22Rv1 (cell line): ENCODE measurements around the gene DDX11.

Source experiments
- ZFX ChIP-seq: fragments of 450-650 bp; IDR thresholded peaks from 2 replicates; pipeline ENCODE4 v1.6.1; 2017; ENCODE audit warnings: antibody characterized with exemption, borderline replicate concordance
- TF ChIP-seq, protein P1 (sequence below): fragments of 450-650 bp; IDR thresholded peaks from 2 replicates; pipeline ENCODE4 v1.5.1; 2017; ENCODE audit warnings: mild to moderate bottlenecking

DNA sequence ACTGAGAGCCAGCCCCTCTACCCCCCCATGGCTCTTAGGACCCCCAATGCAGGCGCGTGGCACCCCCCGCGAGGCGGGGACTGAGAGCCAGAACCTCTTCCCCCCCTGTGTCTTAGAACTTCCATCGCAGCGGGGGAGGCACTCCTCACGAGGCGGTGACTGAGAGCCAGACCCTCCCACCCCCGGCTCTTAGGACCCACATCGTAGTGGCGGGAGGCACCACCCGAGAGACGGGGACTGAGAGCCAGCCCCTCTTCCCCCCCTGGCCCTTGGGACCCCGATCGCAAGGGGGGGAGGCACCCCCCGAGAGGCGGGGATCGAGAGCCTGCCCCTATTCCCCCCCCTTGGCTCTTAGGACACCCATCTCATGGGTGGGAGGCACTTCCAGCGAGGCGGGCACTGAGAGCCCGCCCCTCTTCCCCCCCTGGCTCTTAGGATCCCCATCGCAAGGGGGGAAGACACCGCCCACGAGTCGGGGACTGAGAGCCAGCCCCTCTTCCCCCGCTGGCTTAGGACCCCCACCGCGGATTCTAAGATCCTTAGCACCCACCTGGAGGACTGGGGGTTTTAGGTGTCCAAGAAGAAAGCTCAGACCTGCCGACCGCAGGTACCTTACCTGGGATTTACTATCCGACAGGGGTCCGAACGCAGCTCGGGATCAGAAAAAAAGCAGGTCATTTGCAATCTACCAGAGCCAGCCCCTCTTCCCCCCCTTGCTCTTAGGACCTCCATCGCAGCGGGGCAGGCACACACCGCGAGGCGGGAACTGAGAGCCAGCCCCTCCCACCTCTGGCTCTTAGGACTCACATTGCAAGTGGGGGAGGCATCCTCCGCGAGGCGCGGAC lies 44.9 kb downstream of the DDX11 start:
- TF ChIP-seq, protein P1, sequence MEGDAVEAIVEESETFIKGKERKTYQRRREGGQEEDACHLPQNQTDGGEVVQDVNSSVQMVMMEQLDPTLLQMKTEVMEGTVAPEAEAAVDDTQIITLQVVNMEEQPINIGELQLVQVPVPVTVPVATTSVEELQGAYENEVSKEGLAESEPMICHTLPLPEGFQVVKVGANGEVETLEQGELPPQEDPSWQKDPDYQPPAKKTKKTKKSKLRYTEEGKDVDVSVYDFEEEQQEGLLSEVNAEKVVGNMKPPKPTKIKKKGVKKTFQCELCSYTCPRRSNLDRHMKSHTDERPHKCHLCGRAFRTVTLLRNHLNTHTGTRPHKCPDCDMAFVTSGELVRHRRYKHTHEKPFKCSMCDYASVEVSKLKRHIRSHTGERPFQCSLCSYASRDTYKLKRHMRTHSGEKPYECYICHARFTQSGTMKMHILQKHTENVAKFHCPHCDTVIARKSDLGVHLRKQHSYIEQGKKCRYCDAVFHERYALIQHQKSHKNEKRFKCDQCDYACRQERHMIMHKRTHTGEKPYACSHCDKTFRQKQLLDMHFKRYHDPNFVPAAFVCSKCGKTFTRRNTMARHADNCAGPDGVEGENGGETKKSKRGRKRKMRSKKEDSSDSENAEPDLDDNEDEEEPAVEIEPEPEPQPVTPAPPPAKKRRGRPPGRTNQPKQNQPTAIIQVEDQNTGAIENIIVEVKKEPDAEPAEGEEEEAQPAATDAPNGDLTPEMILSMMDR, result no peak
- no peak for TF ChIP-seq ZFX
